ENCODE data around the gene TMEM178B.

The TMEM178B gene

GRCh38 chr7:141431140-141431479 is 357.2 kb downstream of the TMEM178B start:
- no peak for DNase-seq (ENCODE audit: low spot score)

- no peak for DNase-seq (ENCODE audit: low spot score)
Observed at GRCh38 chr7:141431711-141432110, 357.8 kb downstream of the TMEM178B start.

GRCh38 chr7:141433698-141434097 is 359.8 kb downstream of the TMEM178B start:
- no peak for DNase-seq (ENCODE audit: low spot score)

- no peak for DNase-seq (ENCODE audit: low spot score)
Observed at GRCh38 chr7:141436139-141436538, 362.3 kb downstream of the TMEM178B start.

GRCh38 chr7:141436575-141437075 is 362.8 kb downstream of the TMEM178B start:
- no peak for DNase-seq (ENCODE audit: low spot score)

- DNase-seq (ENCODE audit: low spot score), result no peak
Observed at GRCh38 chr7:141439164-141439563, 365.3 kb downstream of the TMEM178B start.

- no peak for DNase-seq (ENCODE audit: low spot score)
Observed at GRCh38 chr7:141439776-141440175, 365.9 kb downstream of the TMEM178B start.

GRCh38 chr7:141441837-141442627 is 368.2 kb downstream of the TMEM178B start:
- no peak for DNase-seq (ENCODE audit: low spot score)

- DNase-seq (ENCODE audit: low spot score), result no peak
Observed at GRCh38 chr7:141442781-141443180, 368.9 kb downstream of the TMEM178B start.

- no peak for DNase-seq (ENCODE audit: low spot score)
Observed at GRCh38 chr7:141444961-141445360, 371.1 kb downstream of the TMEM178B start.

GRCh38 chr7:141451232-141451631 is 377.4 kb downstream of the TMEM178B start:
- no peak for DNase-seq (ENCODE audit: low spot score)

- DNase-seq (ENCODE audit: low spot score), result no peak
Observed at GRCh38 chr7:141452911-141453310, 379.0 kb downstream of the TMEM178B start.

GRCh38 chr7:141454338-141454737 is 380.5 kb downstream of the TMEM178B start:
- no peak for DNase-seq (ENCODE audit: low spot score)

- no peak for DNase-seq (ENCODE audit: low spot score)
Observed at GRCh38 chr7:141455723-141456122, 381.9 kb downstream of the TMEM178B start.

GRCh38 chr7:141456298-141456697 is 382.4 kb downstream of the TMEM178B start:
- no peak for DNase-seq (ENCODE audit: low spot score)

GRCh38 chr7:141456711-141457110 is 382.8 kb downstream of the TMEM178B start:
- DNase-seq (ENCODE audit: low spot score), result no peak

- DNase-seq (ENCODE audit: low spot score), result no peak
Observed at GRCh38 chr7:141460781-141461715, 387.2 kb downstream of the TMEM178B start.

GRCh38 chr7:141461924-141462323 is 388.1 kb downstream of the TMEM178B start:
- DNase-seq (ENCODE audit: low spot score), result no peak

GRCh38 chr7:141462958-141463357 is 389.1 kb downstream of the TMEM178B start:
- DNase-seq (ENCODE audit: low spot score), result no peak

GRCh38 chr7:141463986-141464385 is 390.1 kb downstream of the TMEM178B start:
- DNase-seq (ENCODE audit: low spot score), result no peak

GRCh38 chr7:141464551-141464950 is 390.7 kb downstream of the TMEM178B start:
- DNase-seq (ENCODE audit: low spot score), result no peak

- no peak for DNase-seq (ENCODE audit: low spot score)
Observed at GRCh38 chr7:141466151-141466904, 392.5 kb downstream of the TMEM178B start.
